Thymus (tissue), 11 donors: ENCODE results near the gene KIAA1958. TPM values are rescaled to one million over a fixed set of nuclear protein-coding genes. Genes with fewer than 3 reads are reported as not detected.

Experiments
- DNase-seq, 9 donors: peaks; one replicate each; pipeline ENCODE4 v3.0.0-alpha.2; 2013; ENCODE audit warnings: low spot score in 9 of 9, low read depth in 6 of 9, missing footprints in 1 of 9
- H3K27ac ChIP-seq, 2 donors: one replicate each; pipeline ENCODE4 v1.5.1; 2013; ENCODE audit warnings: control low read depth in 1 of 2, low read depth in 1 of 2, low read length in 1 of 2, mild to moderate bottlenecking in 1 of 2, moderate library complexity in 1 of 2
- H3K27me3 ChIP-seq, 2 donors: one replicate each; pipeline ENCODE4 v1.5.1; 2013; ENCODE audit warnings: low read length in 1 of 2; ENCODE audit not compliant: control insufficient read depth in 2 of 2, insufficient read depth in 1 of 2
- H3K36me3 ChIP-seq, 2 donors: one replicate each; pipeline ENCODE4 v1.5.1; 2013; ENCODE audit warnings: low read length in 1 of 2, mild to moderate bottlenecking in 1 of 2, moderate library complexity in 1 of 2; ENCODE audit not compliant: control insufficient read depth in 2 of 2, insufficient read depth in 2 of 2
- H3K4me1 ChIP-seq, 2 donors: one replicate each; pipeline ENCODE4 v1.5.1; 2013; ENCODE audit warnings: low read length in 2 of 2; ENCODE audit not compliant: control insufficient read depth in 2 of 2, insufficient read depth in 2 of 2
- H3K4me3 ChIP-seq, 2 donors: one replicate each; pipeline ENCODE4 v1.5.1; 2013; ENCODE audit warnings: low read length in 2 of 2, control low read depth in 1 of 2, mild to moderate bottlenecking in 1 of 2
- H3K9me3 ChIP-seq, 2 donors: one replicate each; pipeline ENCODE4 v1.5.1; 2013; ENCODE audit warnings: low read length in 1 of 2, mild to moderate bottlenecking in 1 of 2; ENCODE audit not compliant: control insufficient read depth in 2 of 2, insufficient read depth in 1 of 2
- WGBS: extraction: QIAGEN DNeasy Blood & Tissue Kit; methylation state at CpG from one replicate; pipeline ENCODE4 v1.1.7; 2013; 5-methylcytosine and 5-hydroxymethylcytosine counted together
- polyA plus RNA-seq: library from polyadenylated mRNA; stranded (reverse); fragments of 200-250 nt; gene quantifications from one replicate; pipeline ENCODE4 v1.2.3, GENCODE V29; 2013
- total RNA-seq: library from RNA; stranded (reverse); fragments of 120-200 nt; gene quantifications from one replicate; pipeline ENCODE4 v1.2.4, GENCODE V29; 2013
- donor health status: healthy.

KIAA1958 gene
- total and polyA plus RNA-seq, 2 donors, result 1.8 to 3.6 TPM

- no peak overlapping the region for H3K27ac ChIP-seq
- peaks cover 0 to 7% of the 10 kb centered on the region in 2 donors for H3K9me3 ChIP-seq
- 97% methylated on average over 3 of the region's 3 CpGs for WGBS
- H3K4me3 ChIP-seq, result no peak overlapping the region
- peaks cover 0 to 3% of the 10 kb centered on the region in 2 donors for H3K4me1 ChIP-seq
- H3K36me3 ChIP-seq, result peaks cover 0 to 14% of the 10 kb centered on the region in 2 donors
- no peak for DNase-seq
- H3K27me3 ChIP-seq, result no peaks in the 10 kb centered on the region
These were observed 9.6 kb downstream of the KIAA1958 start for GRCh38 chr9:112496074-112496722.

GRCh38 chr9:112500842-112501241 is 14.2 kb downstream of the KIAA1958 start:
- Histone ChIP-seq H3K27ac (no peak overlapping the region), H3K4me1 (peaks cover 0 to 3% of the 10 kb centered on the region in 2 donors), H3K9me3 (no peaks in the 10 kb centered on the region), H3K36me3 (no peaks in the 10 kb centered on the region), H3K27me3 (no peaks in the 10 kb centered on the region), H3K4me3 (no peak overlapping the region)
- DNase-seq, result no peak
- WGBS, result 99% methylated on average over 2 of the region's 2 CpGs

- H3K27me3 ChIP-seq, result no peaks in the 10 kb centered on the region
- H3K27ac ChIP-seq, result no peak overlapping the region
- H3K4me1 ChIP-seq, result peaks cover 0 to 3% of the 10 kb centered on the region in 2 donors
- no peak for DNase-seq
- no peaks in the 10 kb centered on the region for H3K36me3 ChIP-seq
- no peak overlapping the region for H3K4me3 ChIP-seq
- no peaks in the 10 kb centered on the region for H3K9me3 ChIP-seq
- 98% methylated on average over 8 of the region's 8 CpGs for WGBS
These were observed 14.7 kb downstream of the KIAA1958 start for GRCh38 chr9:112501287-112501686.

GRCh38 chr9:112502175-112502946 is 15.7 kb downstream of the KIAA1958 start:
- no peak overlapping the region for H3K27ac ChIP-seq
- no peaks in the 10 kb centered on the region for H3K36me3 ChIP-seq
- H3K9me3 ChIP-seq, result no peaks in the 10 kb centered on the region
- peaks cover 0 to under 1% of the 10 kb centered on the region in 2 donors for H3K4me1 ChIP-seq
- no peak overlapping the region for H3K4me3 ChIP-seq
- DNase-seq, result no peak
- H3K27me3 ChIP-seq, result no peaks in the 10 kb centered on the region
- 97% methylated on average over 3 of the region's 3 CpGs for WGBS

GRCh38 chr9:112503170-112503569 is 16.5 kb downstream of the KIAA1958 start:
- no peak for DNase-seq
- H3K27ac ChIP-seq, result no peak overlapping the region
- H3K4me3 ChIP-seq, result no peak overlapping the region
- H3K36me3 ChIP-seq, result no peaks in the 10 kb centered on the region
- no peaks in the 10 kb centered on the region for H3K4me1 ChIP-seq
- WGBS, result 97% methylated on average over 5 of the region's 5 CpGs
- H3K9me3 ChIP-seq, result no peaks in the 10 kb centered on the region
- H3K27me3 ChIP-seq, result no peaks in the 10 kb centered on the region

GRCh38 chr9:112505086-112505485 is 18.5 kb downstream of the KIAA1958 start:
- H3K27ac ChIP-seq, result no peak overlapping the region
- H3K9me3 ChIP-seq, result no peaks in the 10 kb centered on the region
- no peaks in the 10 kb centered on the region for H3K36me3 ChIP-seq
- H3K4me3 ChIP-seq, result no peak overlapping the region
- peaks cover 0 to 5% of the 10 kb centered on the region in 2 donors for H3K4me1 ChIP-seq
- no peaks in the 10 kb centered on the region for H3K27me3 ChIP-seq
- 96% methylated on average over 4 of the region's 4 CpGs for WGBS
- DNase-seq, result no peak

GRCh38 chr9:112505607-112506006 is 19.0 kb downstream of the KIAA1958 start:
- H3K4me3 ChIP-seq, result no peak overlapping the region
- no peaks in the 10 kb centered on the region for H3K9me3 ChIP-seq
- H3K4me1 ChIP-seq, result peaks cover 0 to 5% of the 10 kb centered on the region in 2 donors
- 95% methylated on average over 4 of the region's 4 CpGs for WGBS
- H3K27me3 ChIP-seq, result no peaks in the 10 kb centered on the region
- H3K27ac ChIP-seq, result no peak overlapping the region
- no peak for DNase-seq
- H3K36me3 ChIP-seq, result no peaks in the 10 kb centered on the region

GRCh38 chr9:112506571-112506970 is 19.9 kb downstream of the KIAA1958 start:
- Histone ChIP-seq H3K27ac (no peak overlapping the region), H3K4me1 (peaks cover 0 to 5% of the 10 kb centered on the region in 2 donors), H3K4me3 (no peak overlapping the region), H3K27me3 (no peaks in the 10 kb centered on the region), H3K36me3 (no peaks in the 10 kb centered on the region), H3K9me3 (no peaks in the 10 kb centered on the region)
- no peak for DNase-seq
- WGBS, result 99% methylated on average over 2 of the region's 2 CpGs

- Histone ChIP-seq H3K4me3 (no peak overlapping the region), H3K36me3 (no peaks in the 10 kb centered on the region), H3K9me3 (no peaks in the 10 kb centered on the region), H3K27me3 (no peaks in the 10 kb centered on the region), H3K4me1 (peaks cover 0 to 5% of the 10 kb centered on the region in 2 donors), H3K27ac (no peak overlapping the region)
- WGBS, result 97% methylated on average over 2 of the region's 2 CpGs
- no peak for DNase-seq
These were observed 20.5 kb downstream of the KIAA1958 start for GRCh38 chr9:112507001-112507680.
